Mucosa of descending colon (tissue), 3 donors: ENCODE data around the gene ZEB2. TPM values are rescaled to one million over a fixed set of nuclear protein-coding genes. Genes with fewer than 3 reads are reported as not detected.

Experiments used
- ATAC-seq: fragments of 200-7000 bp; cut with Tn5 transposase; one replicate; pipeline ENCODE4 v1.9.1; 2020; ENCODE audit warnings: mild to moderate bottlenecking, moderate library complexity
- DNase-seq, 3 donors: peaks; one replicate each; pipeline ENCODE4 v3.0.0-alpha.2; 2020
- H3K36me3 ChIP-seq: fragments of 200-600 bp; one replicate; pipeline ENCODE4 v1.8.0; 2021; ENCODE audit warnings: low read depth, mild to moderate bottlenecking
- H3K4me1 ChIP-seq: fragments of 200-600 bp; one replicate; pipeline ENCODE4 v1.8.0; 2021; ENCODE audit warnings: low read depth, mild to moderate bottlenecking
- H3K4me3 ChIP-seq: fragments of 200-600 bp; one replicate; pipeline ENCODE4 v1.8.0; 2021; ENCODE audit warnings: mild to moderate bottlenecking
- H3K9me3 ChIP-seq: fragments of 200-600 bp; one replicate; pipeline ENCODE4 v1.8.0; 2021; ENCODE audit warnings: mild to moderate bottlenecking
- CTCF ChIP-seq: fragments of 200-600 bp; IDR thresholded peaks from one replicate; pipeline ENCODE4 v1.8.0; 2022; ENCODE audit warnings: antibody characterized with exemption, mild to moderate bottlenecking
- intact Hi-C, 2 donors: fragments of 100-400 bp; cut with DNase I in 1 of 2; cut with micrococcal nuclease in 1 of 2; formaldehyde crosslinking; loops; one replicate each; pipeline versions ENCODE4 v1.11.0 to v1.11.1; 2022; cut with DNase I, micrococcal nuclease
- total RNA-seq, 3 donors: library from RNA; stranded (reverse); fragmentation: NEBNext Ultra II Directional in 2 of 3; extraction: Animal tissue kit (Norgen Biotek cat#: 25700) in 2 of 3; gene quantifications; one replicate each; pipeline versions ENCODE4 v1.2.1 to v1.2.4, GENCODE V29; 2021 to 2023
- donor health status: DM: no; HTN: no; CAD: no; lungs with moderate emphysema.
- donor health status: DM: no; HTN: no; CAD: no.
- donor health status: DM: no; HTN: yes; CAD: no.

Gene ZEB2
- total RNA-seq, 3 donors from 2014 or later: 19.0 to 80.1 (median 48.6) TPM

- Histone ChIP-seq H3K36me3 (no peaks in the 10 kb centered on the region), H3K4me1 (no peaks in the 10 kb centered on the region), H3K9me3 (no peaks in the 10 kb centered on the region), H3K4me3 (no peak overlapping the region)
- no peak for TF ChIP-seq CTCF
- ATAC-seq (peak; percentile 65), DNase-seq (peak in 1 of 3 donors; percentile 24)
- intact Hi-C loops: no loop called here
Measured at GRCh38 chr2:144430722-144431391, 89.1 kb downstream of the ZEB2 start.

- ATAC-seq (peak; percentile 26), DNase-seq (no peak)
- Histone ChIP-seq H3K4me1 (no peaks in the 10 kb centered on the region), H3K36me3 (no peaks in the 10 kb centered on the region), H3K9me3 (no peaks in the 10 kb centered on the region), H3K4me3 (no peak overlapping the region)
- no peak for TF ChIP-seq CTCF
- intact Hi-C loops: no loop called here
Measured at GRCh38 chr2:144429396-144430112, 90.4 kb downstream of the ZEB2 start.

GRCh38 chr2:144426981-144427479, 92.9 kb downstream of the ZEB2 start:
- ATAC-seq: no peak
- no peaks in the 10 kb centered on the region for H3K4me1 ChIP-seq
- no peak for DNase-seq

GRCh38 chr2:144426355-144426754, 93.6 kb downstream of the ZEB2 start:
- DNase-seq (no peak), ATAC-seq (no peak)
- TF ChIP-seq CTCF: no peak
- Histone ChIP-seq H3K9me3 (no peaks in the 10 kb centered on the region), H3K4me1 (no peaks in the 10 kb centered on the region), H3K36me3 (no peaks in the 10 kb centered on the region), H3K4me3 (no peak overlapping the region)
- intact Hi-C loops: no loop called here

More at GRCh38 chr2:144426981-144427479, 92.9 kb downstream of the ZEB2 start:
- intact Hi-C loops: no loop called here
- Histone ChIP-seq H3K36me3 (no peaks in the 10 kb centered on the region), H3K9me3 (no peaks in the 10 kb centered on the region), H3K4me3 (no peak overlapping the region)
- TF ChIP-seq CTCF: no peak

GRCh38 chr2:144424559-144425240, 95.2 kb downstream of the ZEB2 start:
- Histone ChIP-seq H3K4me3 (no peak overlapping the region), H3K36me3 (no peaks in the 10 kb centered on the region), H3K4me1 (no peaks in the 10 kb centered on the region), H3K9me3 (no peaks in the 10 kb centered on the region)
- DNase-seq (no peak), ATAC-seq (no peak)
- intact Hi-C loops: no loop called here
- no peak for TF ChIP-seq CTCF
